NCI-H226 (cell line): Measurements from ENCODE around the gene CFAP157.
"Not testable (repeated sequence)": the region's sequence is repeated elsewhere in the genome, so short reads cannot be mapped to it uniquely, and the experiment has no call there.

ENCODE experiments used
- DNase-seq: peaks from one replicate; pipeline ENCODE4 v3.0.0-alpha.2; 2015

CFAP157 gene

GRCh38 chr9:127739614-127740330 is 33.0 kb downstream of the CFAP157 start:
- no peak for DNase-seq

- DNase-seq: no peak
Observed at GRCh38 chr9:127741831-127742434, 35.1 kb downstream of the CFAP157 start.

GRCh38 chr9:127742435-127743088 is 35.8 kb downstream of the CFAP157 start:
- DNase-seq: peak; percentile 95

GRCh38 chr9:127744398-127745110 is 37.8 kb downstream of the CFAP157 start:
- DNase-seq: no peak

- no peak for DNase-seq
Observed at GRCh38 chr9:127746959-127747569, 40.3 kb downstream of the CFAP157 start.

- no peak for DNase-seq
Observed at GRCh38 chr9:127749090-127749787, 42.5 kb downstream of the CFAP157 start.

- DNase-seq: peak; percentile 22
Observed at GRCh38 chr9:127751269-127752054, 44.7 kb downstream of the CFAP157 start.

- no peak for DNase-seq
Observed at GRCh38 chr9:127753148-127753547, 46.4 kb downstream of the CFAP157 start.

GRCh38 chr9:127753622-127754021 is 46.8 kb downstream of the CFAP157 start:
- DNase-seq: no peak

- peak; percentile 64 for DNase-seq
Observed at GRCh38 chr9:127754099-127755060, 47.6 kb downstream of the CFAP157 start.

GRCh38 chr9:127755061-127756060 is 48.6 kb downstream of the CFAP157 start:
- peak; percentile 31 for DNase-seq

GRCh38 chr9:127756233-127756632 is 49.4 kb downstream of the CFAP157 start:
- DNase-seq: no peak

- DNase-seq: not testable (repeated sequence)
Observed at GRCh38 chr9:127756776-127757175, 50.0 kb downstream of the CFAP157 start.

- no peak for DNase-seq
Observed at GRCh38 chr9:127758843-127759242, 52.1 kb downstream of the CFAP157 start.

- DNase-seq: no peak
Observed at GRCh38 chr9:127761061-127761460, 54.3 kb downstream of the CFAP157 start.

- no peak for DNase-seq
Observed at GRCh38 chr9:127761491-127761956, 54.7 kb downstream of the CFAP157 start.

- DNase-seq: no peak
Observed at GRCh38 chr9:127762111-127762676, 55.4 kb downstream of the CFAP157 start.

GRCh38 chr9:127763918-127764384 is 57.2 kb downstream of the CFAP157 start:
- no peak for DNase-seq
